SU-DHL-6 (cell line): Measurements from ENCODE around the gene UQCC3.

ENCODE experiments used
- EZH2phosphoT487 ChIP-seq: fragments of 200-600 bp; sonication (generic), shearing (Covaris generic); conservative IDR thresholded peaks from 2 replicates; pipeline ENCODE4 v1.6.1; 2018; ENCODE audit warnings: mild to moderate bottlenecking, antibody characterized with exemption, low read length, moderate library complexity, mixed read lengths
- TF ChIP-seq, protein P1 (sequence below): fragments of 200-600 bp; sonication (generic); IDR thresholded peaks from one replicate; pipeline ENCODE4 v1.5.1; 2017; ENCODE audit warnings: antibody characterized with exemption, mild to moderate bottlenecking, low read length, moderate library complexity; ENCODE audit not compliant: insufficient read depth, poor library complexity, severe bottlenecking

DNA sequence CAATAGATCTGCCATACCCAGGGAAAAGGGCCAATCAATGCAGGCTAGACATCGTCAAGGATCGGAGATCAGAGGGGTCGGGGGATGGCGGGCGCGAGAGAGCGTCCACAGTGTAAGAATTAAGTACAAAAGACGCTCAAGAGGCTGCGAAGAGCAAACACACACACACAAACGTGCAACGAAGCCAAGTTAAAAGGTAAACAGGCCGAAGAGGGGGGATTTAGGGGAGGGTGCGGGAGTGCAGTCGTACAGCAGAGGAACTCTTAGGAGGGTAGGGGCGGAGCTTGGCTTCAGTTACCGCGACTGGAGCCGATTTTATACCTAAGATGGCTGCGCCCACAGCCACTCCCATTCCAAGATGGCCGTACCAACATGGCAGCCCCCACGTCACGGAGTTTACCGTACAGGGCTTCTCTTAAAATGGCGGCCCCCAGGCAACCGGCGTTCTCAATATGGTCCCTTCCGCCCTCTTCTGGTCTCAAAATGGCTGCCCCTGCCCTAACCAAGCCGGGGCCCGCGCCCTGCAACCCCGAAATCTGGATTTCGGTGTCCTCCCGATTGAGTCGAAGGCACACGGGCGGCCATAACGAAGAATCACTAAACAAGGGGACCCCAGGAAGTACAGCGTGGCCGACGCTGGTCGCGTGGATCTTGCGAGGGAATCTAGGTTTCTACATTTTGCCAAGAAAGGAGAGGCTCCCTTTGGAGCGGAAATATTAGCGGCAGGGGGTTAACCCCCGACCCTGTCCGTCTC lies 38.0 kb downstream of the UQCC3 start:
- no peak for TF ChIP-seq EZH2phosphoT487
- TF ChIP-seq, protein P1, sequence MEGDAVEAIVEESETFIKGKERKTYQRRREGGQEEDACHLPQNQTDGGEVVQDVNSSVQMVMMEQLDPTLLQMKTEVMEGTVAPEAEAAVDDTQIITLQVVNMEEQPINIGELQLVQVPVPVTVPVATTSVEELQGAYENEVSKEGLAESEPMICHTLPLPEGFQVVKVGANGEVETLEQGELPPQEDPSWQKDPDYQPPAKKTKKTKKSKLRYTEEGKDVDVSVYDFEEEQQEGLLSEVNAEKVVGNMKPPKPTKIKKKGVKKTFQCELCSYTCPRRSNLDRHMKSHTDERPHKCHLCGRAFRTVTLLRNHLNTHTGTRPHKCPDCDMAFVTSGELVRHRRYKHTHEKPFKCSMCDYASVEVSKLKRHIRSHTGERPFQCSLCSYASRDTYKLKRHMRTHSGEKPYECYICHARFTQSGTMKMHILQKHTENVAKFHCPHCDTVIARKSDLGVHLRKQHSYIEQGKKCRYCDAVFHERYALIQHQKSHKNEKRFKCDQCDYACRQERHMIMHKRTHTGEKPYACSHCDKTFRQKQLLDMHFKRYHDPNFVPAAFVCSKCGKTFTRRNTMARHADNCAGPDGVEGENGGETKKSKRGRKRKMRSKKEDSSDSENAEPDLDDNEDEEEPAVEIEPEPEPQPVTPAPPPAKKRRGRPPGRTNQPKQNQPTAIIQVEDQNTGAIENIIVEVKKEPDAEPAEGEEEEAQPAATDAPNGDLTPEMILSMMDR, result no peak
